Measurements from ENCODE around the gene RNGTT.

Gene RNGTT

DNA sequence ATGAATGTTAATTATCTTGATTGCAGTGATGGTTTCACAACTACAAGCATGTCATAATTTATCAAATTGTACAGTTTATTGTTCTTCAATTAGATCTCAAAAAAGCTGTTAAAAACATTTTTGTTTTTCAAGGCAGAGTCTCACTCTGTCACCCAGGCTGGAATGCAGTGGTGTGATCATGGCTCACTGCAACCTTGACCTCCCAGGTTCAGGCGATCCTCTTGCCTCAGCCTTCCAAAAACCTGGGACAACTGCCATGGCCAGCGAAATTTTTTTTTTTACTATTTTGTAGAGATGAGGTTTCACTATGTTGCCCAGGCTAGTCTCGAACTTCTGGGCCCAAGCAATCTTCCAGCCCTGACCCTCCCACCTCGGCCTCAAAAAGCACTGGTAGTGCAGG is 286.1 kb downstream of the RNGTT start:
- peaks cover 6% of the 10 kb centered on the region for H3K9me3 Mint-ChIP-seq
- H3K4me1 Mint-ChIP-seq, result no peaks in the 10 kb centered on the region
- peaks cover 16% of the 10 kb centered on the region for H3K36me3 Mint-ChIP-seq (ENCODE audit: low read depth)
- no peak overlapping the region for H3K4me3 Mint-ChIP-seq
- TF ChIP-seq, protein P1, sequence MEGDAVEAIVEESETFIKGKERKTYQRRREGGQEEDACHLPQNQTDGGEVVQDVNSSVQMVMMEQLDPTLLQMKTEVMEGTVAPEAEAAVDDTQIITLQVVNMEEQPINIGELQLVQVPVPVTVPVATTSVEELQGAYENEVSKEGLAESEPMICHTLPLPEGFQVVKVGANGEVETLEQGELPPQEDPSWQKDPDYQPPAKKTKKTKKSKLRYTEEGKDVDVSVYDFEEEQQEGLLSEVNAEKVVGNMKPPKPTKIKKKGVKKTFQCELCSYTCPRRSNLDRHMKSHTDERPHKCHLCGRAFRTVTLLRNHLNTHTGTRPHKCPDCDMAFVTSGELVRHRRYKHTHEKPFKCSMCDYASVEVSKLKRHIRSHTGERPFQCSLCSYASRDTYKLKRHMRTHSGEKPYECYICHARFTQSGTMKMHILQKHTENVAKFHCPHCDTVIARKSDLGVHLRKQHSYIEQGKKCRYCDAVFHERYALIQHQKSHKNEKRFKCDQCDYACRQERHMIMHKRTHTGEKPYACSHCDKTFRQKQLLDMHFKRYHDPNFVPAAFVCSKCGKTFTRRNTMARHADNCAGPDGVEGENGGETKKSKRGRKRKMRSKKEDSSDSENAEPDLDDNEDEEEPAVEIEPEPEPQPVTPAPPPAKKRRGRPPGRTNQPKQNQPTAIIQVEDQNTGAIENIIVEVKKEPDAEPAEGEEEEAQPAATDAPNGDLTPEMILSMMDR (IDR thresholded peaks at IDR 0.05; ENCODE audit: unreplicated experiment in 3 of 3), result no peak
- H3K27me3 Mint-ChIP-seq (ENCODE audit: low read depth), result no peaks in the 10 kb centered on the region
- H3K27ac Mint-ChIP-seq, result no peak overlapping the region

- Mint-ChIP-seq H3K27me3 (ENCODE audit: low read depth) (no peaks in the 10 kb centered on the region), H3K4me1 (no peaks in the 10 kb centered on the region), H3K36me3 (ENCODE audit: low read depth) (peaks cover 58% of the 10 kb centered on the region), H3K4me3 (no peak overlapping the region), H3K27ac (no peak overlapping the region), H3K9me3 (peaks cover 47% of the 10 kb centered on the region)
- TF ChIP-seq, protein P1 (IDR thresholded peaks at IDR 0.05; ENCODE audit: unreplicated experiment in 3 of 3), result no peak
Observed at GRCh38 chr6:88671624-88672023, 291.8 kb downstream of the RNGTT start.

DNA sequence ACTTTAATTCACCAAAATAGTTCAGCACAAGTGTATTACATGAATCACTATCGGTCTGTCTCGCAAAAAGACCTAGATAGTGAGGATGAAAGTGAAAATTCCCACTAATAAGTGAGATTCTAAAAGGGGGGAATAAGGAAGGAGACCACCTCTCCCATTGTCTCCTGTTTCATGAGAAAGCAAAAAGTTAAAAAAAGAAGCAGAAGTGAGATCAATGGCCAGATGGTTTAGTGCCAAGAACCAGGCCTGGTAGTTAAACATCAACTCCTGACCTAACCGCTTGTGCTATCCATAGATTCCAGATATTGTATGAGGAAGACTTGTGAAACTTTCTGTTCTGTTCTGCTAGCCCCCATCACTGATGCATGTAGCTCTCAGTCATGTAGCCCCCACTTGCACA is 293.0 kb downstream of the RNGTT start:
- Mint-ChIP-seq H3K4me1 (no peaks in the 10 kb centered on the region), H3K36me3 (ENCODE audit: low read depth) (peaks cover 61% of the 10 kb centered on the region), H3K27me3 (ENCODE audit: low read depth) (no peaks in the 10 kb centered on the region), H3K27ac (no peak overlapping the region), H3K9me3 (peaks cover 51% of the 10 kb centered on the region), H3K4me3 (no peak overlapping the region)
- TF ChIP-seq, protein P1 (IDR thresholded peaks at IDR 0.05; ENCODE audit: unreplicated experiment in 3 of 3), result no peak

GRCh38 chr6:88669475-88669874 is 293.9 kb downstream of the RNGTT start:
- Mint-ChIP-seq H3K4me3 (no peak overlapping the region), H3K27me3 (ENCODE audit: low read depth) (no peaks in the 10 kb centered on the region), H3K4me1 (no peaks in the 10 kb centered on the region), H3K36me3 (ENCODE audit: low read depth) (peaks cover 62% of the 10 kb centered on the region), H3K27ac (no peak overlapping the region), H3K9me3 (peaks cover 51% of the 10 kb centered on the region)
- TF ChIP-seq, protein P1 (IDR thresholded peaks at IDR 0.05; ENCODE audit: unreplicated experiment in 3 of 3), result no peak

- peaks cover 66% of the 10 kb centered on the region for H3K9me3 Mint-ChIP-seq
- H3K36me3 Mint-ChIP-seq (ENCODE audit: low read depth), result peaks cover 76% of the 10 kb centered on the region
- no peak overlapping the region for H3K4me3 Mint-ChIP-seq
- H3K27ac Mint-ChIP-seq, result no peak overlapping the region
- no peaks in the 10 kb centered on the region for H3K27me3 Mint-ChIP-seq (ENCODE audit: low read depth)
- no peaks in the 10 kb centered on the region for H3K4me1 Mint-ChIP-seq
- TF ChIP-seq, protein P1 (IDR thresholded peaks at IDR 0.05; ENCODE audit: unreplicated experiment in 3 of 3), result no peak
Observed at GRCh38 chr6:88666901-88667300, 296.5 kb downstream of the RNGTT start.

- no peak overlapping the region for H3K4me3 Mint-ChIP-seq
- no peak overlapping the region for H3K27ac Mint-ChIP-seq
- H3K36me3 Mint-ChIP-seq (ENCODE audit: low read depth), result peaks cover 74% of the 10 kb centered on the region
- TF ChIP-seq, protein P1 (IDR thresholded peaks at IDR 0.05; ENCODE audit: unreplicated experiment in 3 of 3), result no peak
- no peaks in the 10 kb centered on the region for H3K27me3 Mint-ChIP-seq (ENCODE audit: low read depth)
- H3K9me3 Mint-ChIP-seq, result peaks cover 66% of the 10 kb centered on the region
- no peaks in the 10 kb centered on the region for H3K4me1 Mint-ChIP-seq
Observed at GRCh38 chr6:88665131-88665530, 298.3 kb downstream of the RNGTT start.

All from nephron (organoid).